Suppressor macrophage treated with lipopolysaccharide for 1 hour (primary cell): ENCODE measurements around the gene LGI4.
"Not testable (repeated sequence)": the region's sequence is repeated elsewhere in the genome, so short reads cannot be mapped to it uniquely, and the experiment has no call there.

ENCODE experiments used
- DNase-seq, 3 donors: peaks; one replicate each; pipeline ENCODE4 v3.0.0-alpha.2; 2020 to 2022

Gene LGI4

GRCh38 chr19:35105411-35106290 lies 29.2 kb downstream of the LGI4 start:
- DNase-seq: no peak

- no peak for DNase-seq
Measured at GRCh38 chr19:35105047-35105410, 29.8 kb downstream of the LGI4 start.

GRCh38 chr19:35104361-35104760 lies 30.5 kb downstream of the LGI4 start:
- DNase-seq: no peak

GRCh38 chr19:35103614-35104013 lies 31.2 kb downstream of the LGI4 start:
- DNase-seq: not testable (repeated sequence)

GRCh38 chr19:35101949-35102348 lies 32.9 kb downstream of the LGI4 start:
- DNase-seq: not testable (repeated sequence)

- no peak for DNase-seq
Measured at GRCh38 chr19:35100588-35101533, 34.0 kb downstream of the LGI4 start.

- DNase-seq: no peak
Measured at GRCh38 chr19:35099897-35100275, 35.0 kb downstream of the LGI4 start.

- no peak for DNase-seq
Measured at GRCh38 chr19:35099155-35099896, 35.5 kb downstream of the LGI4 start.

- no peak for DNase-seq
Measured at GRCh38 chr19:35098413-35099049, 36.3 kb downstream of the LGI4 start.

GRCh38 chr19:35095667-35096368 lies 39.0 kb downstream of the LGI4 start:
- DNase-seq: no peak

- DNase-seq: no peak
Measured at GRCh38 chr19:35094656-35095055, 40.2 kb downstream of the LGI4 start.

- DNase-seq: no peak
Measured at GRCh38 chr19:35093941-35094647, 40.8 kb downstream of the LGI4 start.

- DNase-seq: no peak
Measured at GRCh38 chr19:35093430-35093829, 41.4 kb downstream of the LGI4 start.

GRCh38 chr19:35090506-35091214 lies 44.2 kb downstream of the LGI4 start:
- DNase-seq: peak; percentile 62 to 75 (median 72)

GRCh38 chr19:35090160-35090505 lies 44.7 kb downstream of the LGI4 start:
- no peak for DNase-seq

GRCh38 chr19:35089554-35089953 lies 45.3 kb downstream of the LGI4 start:
- DNase-seq: no peak

GRCh38 chr19:35088131-35088913 lies 46.5 kb downstream of the LGI4 start:
- peak in 2 of 3 donors; percentile 9 to 22 for DNase-seq

- DNase-seq: peak in 1 of 3 donors; percentile 22
Measured at GRCh38 chr19:35087393-35087792, 47.5 kb downstream of the LGI4 start.

- no peak for DNase-seq
Measured at GRCh38 chr19:35086455-35086854, 48.4 kb downstream of the LGI4 start.

- DNase-seq: no peak
Measured at GRCh38 chr19:35085947-35086346, 48.9 kb downstream of the LGI4 start.
